Choroid plexus epithelial cell (primary cell): ENCODE measurements around the gene IL25.

ENCODE experiments used
- DNase-seq: peaks from one replicate; pipeline ENCODE4 v3.0.0-alpha.2; 2010; ENCODE audit warnings: low read depth
- H3K4me3 ChIP-seq: 2 replicates; pipeline ENCODE4 v1.5.1; 2011; ENCODE audit warnings: low read depth, mild to moderate bottlenecking, control low read depth, low read length, moderate library complexity
- CTCF ChIP-seq: conservative IDR thresholded peaks from 2 replicates; pipeline ENCODE4 v1.5.1; 2011; ENCODE audit warnings: low read depth, mild to moderate bottlenecking, control low read depth, inconsistent platforms, low read length, moderate library complexity

IL25 gene

GRCh38 chr14:23348297-23348655 is 24.3 kb upstream of the IL25 start:
- no peak for TF ChIP-seq CTCF
- no peak for DNase-seq

GRCh38 chr14:23349156-23349845 is 23.3 kb upstream of the IL25 start:
- TF ChIP-seq CTCF, result no peak
- no peak overlapping the region for H3K4me3 ChIP-seq
- no peak for DNase-seq

More at GRCh38 chr14:23348297-23348655, 24.3 kb upstream of the IL25 start:
- no peak overlapping the region for H3K4me3 ChIP-seq

GRCh38 chr14:23351681-23352505 is 20.7 kb upstream of the IL25 start:
- no peak for TF ChIP-seq CTCF
- peak overlapping the region; percentile 69 for H3K4me3 ChIP-seq
- DNase-seq, result no peak

- peak; percentile 92 for DNase-seq
- TF ChIP-seq CTCF, result no peak
- H3K4me3 ChIP-seq, result peak within 1 kb of the TSS; percentile 69
Observed at GRCh38 chr14:23352506-23353432, 19.8 kb upstream of the IL25 start, which contains the start of gene SLC22A17. Gene SLC22A17 (minus strand): TSS chr14:23352887.

GRCh38 chr14:23353433-23353780 is 19.2 kb upstream of the IL25 start:
- H3K4me3 ChIP-seq, result no peak overlapping the region
- no peak for TF ChIP-seq CTCF
- DNase-seq, result no peak

- TF ChIP-seq CTCF, result no peak
- no peak overlapping the region for H3K4me3 ChIP-seq
- no peak for DNase-seq
Observed at GRCh38 chr14:23354990-23355389, 17.6 kb upstream of the IL25 start.
